IPS-18c (cell line): ENCODE results near the gene LRIT3.

Source experiments
- H3K4me3 ChIP-seq: 2 replicates; pipeline ENCODE4 v1.7.0; 2013; ENCODE audit warnings: low read depth, mild to moderate bottlenecking, low read length, moderate library complexity; ENCODE audit not compliant: insufficient read depth
- H3K9me3 ChIP-seq: one replicate; pipeline ENCODE4 v1.6.1; 2013; ENCODE audit warnings: mild to moderate bottlenecking, low read length, moderate library complexity; ENCODE audit not compliant: control insufficient read depth, insufficient read depth

The LRIT3 gene

DNA sequence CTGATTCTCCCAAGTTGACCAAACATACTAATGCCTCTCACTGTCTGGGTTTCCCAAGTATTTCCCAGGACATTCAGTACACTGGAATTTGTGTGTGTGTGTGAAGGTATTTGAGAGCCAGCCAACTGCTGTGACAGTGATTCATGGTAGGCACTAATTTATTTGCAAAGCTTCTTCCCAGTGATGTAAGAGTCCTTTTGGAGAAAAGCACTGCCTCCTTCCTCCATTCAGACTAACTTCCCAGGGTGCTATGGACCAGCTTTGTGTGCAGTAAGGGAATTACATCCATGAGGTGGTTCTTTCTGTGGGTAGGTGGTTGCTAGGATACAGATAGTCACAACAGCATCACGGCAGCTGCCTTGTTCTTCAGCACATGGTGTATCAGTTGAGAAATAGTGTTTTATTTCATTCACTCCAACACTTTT, 73.5 kb downstream of the LRIT3 start:
- Histone ChIP-seq H3K4me3 (no peak overlapping the region), H3K9me3 (no peaks in the 10 kb centered on the region)
